Large intestine (tissue), 3 donors: ENCODE results near the gene C1QTNF4. TPM values are rescaled to one million over a fixed set of nuclear protein-coding genes. Genes with fewer than 3 reads are reported as not detected.

Source experiments
- DNase-seq, 2 donors: peaks; one replicate each; pipeline versions ENCODE4 v3.0.0 to v3.0.0-alpha.2; 2013
- H3K27ac ChIP-seq: one replicate; pipeline ENCODE4 v1.5.1; 2013; ENCODE audit warnings: low read length
- H3K27me3 ChIP-seq: 2 replicates; pipeline ENCODE4 v1.6.1; 2013; ENCODE audit warnings: low read length; ENCODE audit not compliant: control insufficient read depth, insufficient read depth
- H3K36me3 ChIP-seq: 2 replicates; pipeline ENCODE4 v1.6.1; 2013; ENCODE audit warnings: low read length; ENCODE audit not compliant: control insufficient read depth, insufficient read depth
- H3K4me1 ChIP-seq: one replicate; pipeline ENCODE4 v1.6.1; 2013; ENCODE audit warnings: low read length; ENCODE audit not compliant: control insufficient read depth, insufficient read depth
- H3K4me3 ChIP-seq: one replicate; pipeline ENCODE4 v1.5.1; 2013; ENCODE audit warnings: low read length
- H3K9me3 ChIP-seq: one replicate; pipeline ENCODE4 v1.6.1; 2013; ENCODE audit warnings: mild to moderate bottlenecking, low read depth, low read length, moderate library complexity; ENCODE audit not compliant: control insufficient read depth
- WGBS: methylation state at CpG from one replicate; pipeline ENCODE4 v1.1.5; 2013; ENCODE audit warnings: low lambda C conversion rate; ENCODE audit not compliant: insufficient coverage; 5-methylcytosine and 5-hydroxymethylcytosine counted together
- polyA plus RNA-seq: library from polyadenylated mRNA; unstranded; fragments of 120-200 nt; gene quantifications from one replicate; pipeline ENCODE4 v1.2.1, GENCODE V29; 2013

The C1QTNF4 gene
- polyA plus RNA-seq, 1 donor: 3.7 TPM

DNA sequence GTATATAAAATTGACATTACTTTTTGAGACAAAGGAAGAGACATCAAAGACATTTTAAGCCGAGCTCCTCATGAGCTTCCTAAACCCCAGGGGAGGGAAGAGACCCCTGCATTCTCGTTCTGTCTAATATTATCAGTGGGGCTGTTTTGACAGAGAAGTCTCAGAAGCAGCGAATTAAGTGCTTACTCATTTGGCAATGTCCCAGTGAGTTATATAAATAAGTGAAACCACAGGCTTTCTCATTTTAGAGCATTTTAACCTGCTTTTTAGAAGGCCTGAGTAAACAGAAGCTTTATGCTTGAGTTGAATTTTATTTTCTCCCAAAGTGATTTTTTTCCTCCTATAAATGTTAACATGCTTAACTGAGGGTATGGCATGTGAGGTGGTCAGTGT lies 23.2 kb upstream of the C1QTNF4 start:
- H3K27me3 ChIP-seq: no peaks in the 10 kb centered on the region
- no CpG with 5 or more reads among the region's 3 CpGs for WGBS
- H3K4me1 ChIP-seq: no peaks in the 10 kb centered on the region
- no peaks in the 10 kb centered on the region for H3K9me3 ChIP-seq
- H3K4me3 ChIP-seq: no peak overlapping the region
- DNase-seq: no peak
- peaks cover 43% of the 10 kb centered on the region for H3K36me3 ChIP-seq
- H3K27ac ChIP-seq: no peak overlapping the region

DNA sequence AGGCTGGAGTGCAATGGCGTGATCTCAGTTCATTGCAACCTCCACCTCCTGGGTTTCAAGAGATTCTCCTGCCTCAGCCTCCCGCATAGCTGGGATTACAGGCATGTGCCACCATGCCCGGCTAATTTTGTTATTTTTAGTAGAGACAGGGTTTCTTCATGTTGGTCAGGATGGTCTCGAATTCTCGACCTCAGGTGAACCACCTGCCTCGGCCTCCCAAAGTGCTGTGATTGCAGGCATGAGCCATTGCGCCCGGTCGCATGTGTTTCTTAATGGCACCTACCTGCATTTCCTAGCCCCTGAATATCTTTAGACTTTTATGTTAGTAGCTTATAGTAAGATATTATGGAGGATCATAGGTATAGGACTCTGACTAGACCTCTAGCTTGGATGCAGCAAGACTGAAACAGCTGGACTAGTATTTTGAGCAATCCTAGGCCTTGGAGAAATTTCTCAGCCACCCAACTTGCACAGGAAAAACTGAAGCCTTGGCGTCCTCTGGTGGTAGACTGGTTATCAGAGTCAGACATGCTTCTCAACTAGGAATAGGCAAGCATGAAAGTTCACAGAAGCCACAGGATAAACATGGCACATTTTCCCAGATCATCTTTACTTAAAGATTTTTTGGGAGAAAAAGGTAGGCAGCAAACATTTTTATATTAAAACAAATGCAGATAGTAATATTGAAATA lies 22.7 kb upstream of the C1QTNF4 start:
- Histone ChIP-seq H3K4me3 (no peak overlapping the region), H3K36me3 (peaks cover 38% of the 10 kb centered on the region), H3K27me3 (no peaks in the 10 kb centered on the region), H3K4me1 (no peaks in the 10 kb centered on the region), H3K27ac (no peak overlapping the region), H3K9me3 (no peaks in the 10 kb centered on the region)
- peak; percentile 28 to 38 for DNase-seq
- no CpG with 5 or more reads among the region's 10 CpGs for WGBS

DNA sequence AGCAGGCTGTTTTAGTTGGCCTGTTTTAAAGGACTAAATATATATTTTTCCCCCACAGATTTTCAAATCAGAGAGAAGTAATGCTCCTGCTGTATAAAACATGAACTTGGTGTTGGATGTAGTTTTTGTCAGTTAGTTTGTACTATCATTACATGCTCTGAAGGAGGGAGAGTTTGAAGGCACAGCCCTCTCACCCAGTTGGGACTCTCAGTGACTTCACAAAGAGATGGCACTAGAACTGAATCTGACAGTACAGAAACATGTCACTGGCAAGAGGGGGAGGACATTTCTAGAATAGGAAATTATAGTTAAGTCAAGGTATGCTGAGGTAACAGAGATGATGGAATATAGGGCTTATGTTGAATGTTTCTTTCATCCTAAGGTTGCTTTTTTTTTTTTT lies 21.0 kb upstream of the C1QTNF4 start:
- DNase-seq: no peak
- no peaks in the 10 kb centered on the region for H3K4me1 ChIP-seq
- H3K36me3 ChIP-seq: peaks cover 34% of the 10 kb centered on the region
- H3K27ac ChIP-seq: no peak overlapping the region
- no peak overlapping the region for H3K4me3 ChIP-seq
- H3K27me3 ChIP-seq: no peaks in the 10 kb centered on the region
- H3K9me3 ChIP-seq: no peaks in the 10 kb centered on the region

DNA sequence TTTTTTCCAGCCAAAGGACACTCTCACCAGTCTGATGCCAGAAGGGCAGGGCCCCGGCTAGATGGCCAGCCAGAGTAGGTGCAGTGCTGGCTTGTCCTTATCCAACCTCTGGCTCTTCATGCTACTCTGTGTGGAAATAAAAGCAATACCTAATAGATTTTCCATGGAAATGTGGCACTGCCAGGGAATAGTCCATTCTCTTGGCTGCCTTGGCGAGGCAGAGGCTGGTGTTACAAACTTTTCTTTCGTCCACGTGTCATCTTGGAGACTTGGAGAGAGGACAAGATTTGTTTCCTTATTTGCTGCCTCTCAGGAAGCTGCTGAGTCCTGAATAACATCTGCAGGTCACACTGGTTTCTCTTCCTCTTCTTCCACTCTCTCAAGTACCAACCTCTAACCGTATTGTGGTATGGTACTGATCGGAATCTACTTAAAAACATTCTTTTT lies 17.2 kb upstream of the C1QTNF4 start:
- H3K4me1 ChIP-seq: no peaks in the 10 kb centered on the region
- WGBS: no CpG with 5 or more reads among the region's 6 CpGs
- H3K9me3 ChIP-seq: no peaks in the 10 kb centered on the region

DNA sequence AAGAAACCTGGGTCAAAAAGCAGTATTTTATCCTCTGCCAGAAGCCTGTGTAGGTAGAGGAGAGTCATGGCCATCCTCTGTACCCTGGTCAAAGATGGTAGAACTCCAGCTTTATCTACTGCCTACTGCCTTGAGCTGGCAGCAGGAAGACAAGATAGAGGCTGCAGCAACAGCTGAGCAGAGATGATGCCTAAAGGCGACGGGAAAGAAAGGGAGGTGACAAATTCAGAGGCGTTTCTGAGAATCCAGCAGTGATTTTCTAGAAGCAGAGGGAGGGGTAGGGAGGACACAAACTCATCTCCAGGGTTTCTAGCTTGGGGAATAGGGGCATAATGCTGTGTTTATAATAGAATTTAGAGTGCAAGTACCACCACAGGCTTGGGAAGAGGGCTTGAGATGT lies 15.5 kb upstream of the C1QTNF4 start:
- DNase-seq: no peak
- H3K27ac ChIP-seq: no peak overlapping the region
- H3K27me3 ChIP-seq: no peaks in the 10 kb centered on the region
- H3K36me3 ChIP-seq: peaks cover 13% of the 10 kb centered on the region
- no peaks in the 10 kb centered on the region for H3K9me3 ChIP-seq
- H3K4me3 ChIP-seq: no peak overlapping the region
- H3K4me1 ChIP-seq: no peaks in the 10 kb centered on the region
- WGBS: 80% methylated on average over 2 of the region's 3 CpGs

More for the DNA sequence above, 17.2 kb upstream of the C1QTNF4 start:
- Histone ChIP-seq H3K27me3 (no peaks in the 10 kb centered on the region), H3K27ac (no peak overlapping the region), H3K4me3 (no peak overlapping the region), H3K36me3 (peaks cover 12% of the 10 kb centered on the region)
- no peak for DNase-seq

DNA sequence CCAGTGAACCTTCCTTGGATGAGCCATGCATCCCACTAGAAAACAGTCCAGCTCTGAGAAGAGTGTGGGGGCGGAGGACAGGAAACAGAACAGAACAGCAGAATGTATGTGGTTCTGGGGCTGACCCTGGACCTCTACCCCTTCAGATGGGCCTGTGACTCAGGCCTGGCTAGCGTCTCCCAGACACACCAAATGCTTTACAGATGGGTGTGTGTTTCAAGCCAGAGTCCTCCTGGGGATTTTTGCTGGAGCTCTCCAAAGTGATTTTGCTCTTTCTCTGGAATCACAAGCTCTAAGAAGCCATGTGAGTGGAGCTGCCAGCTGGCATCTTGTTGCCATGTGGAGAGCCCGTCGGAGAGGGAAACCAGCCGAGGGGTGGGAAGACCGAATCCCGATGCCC lies 13.2 kb upstream of the C1QTNF4 start:
- H3K27me3 ChIP-seq: no peaks in the 10 kb centered on the region
- no peak overlapping the region for H3K4me3 ChIP-seq
- DNase-seq: no peak
- H3K27ac ChIP-seq: no peak overlapping the region
- H3K4me1 ChIP-seq: no peaks in the 10 kb centered on the region
- H3K9me3 ChIP-seq: no peaks in the 10 kb centered on the region
- no CpG with 5 or more reads among the region's 7 CpGs for WGBS
- peaks cover 13% of the 10 kb centered on the region for H3K36me3 ChIP-seq

DNA sequence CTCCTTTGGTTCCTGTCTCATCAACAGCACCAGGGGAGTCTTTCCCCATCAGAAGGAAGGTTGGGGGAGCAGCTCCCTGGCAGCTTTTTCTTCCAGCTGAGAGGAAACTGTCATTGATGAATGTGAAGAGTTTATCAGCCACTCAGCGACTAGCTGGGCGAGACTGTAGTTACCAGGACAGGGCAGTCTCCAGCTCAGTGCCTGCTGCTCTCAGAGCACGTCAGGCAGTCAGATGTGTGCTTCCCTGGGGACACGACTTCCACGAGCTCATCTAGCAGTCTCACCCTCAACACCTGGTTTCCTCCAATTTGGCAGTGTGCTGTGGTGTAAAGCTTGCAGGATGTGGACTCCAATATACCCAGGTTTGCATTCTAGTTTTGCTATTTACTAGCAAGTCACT lies 12.5 kb upstream of the C1QTNF4 start:
- DNase-seq: no peak
- WGBS: no CpG with 5 or more reads among the region's 5 CpGs
- Histone ChIP-seq H3K9me3 (no peaks in the 10 kb centered on the region), H3K4me3 (no peak overlapping the region), H3K27ac (no peak overlapping the region), H3K27me3 (no peaks in the 10 kb centered on the region), H3K4me1 (no peaks in the 10 kb centered on the region), H3K36me3 (peaks cover 13% of the 10 kb centered on the region)

DNA sequence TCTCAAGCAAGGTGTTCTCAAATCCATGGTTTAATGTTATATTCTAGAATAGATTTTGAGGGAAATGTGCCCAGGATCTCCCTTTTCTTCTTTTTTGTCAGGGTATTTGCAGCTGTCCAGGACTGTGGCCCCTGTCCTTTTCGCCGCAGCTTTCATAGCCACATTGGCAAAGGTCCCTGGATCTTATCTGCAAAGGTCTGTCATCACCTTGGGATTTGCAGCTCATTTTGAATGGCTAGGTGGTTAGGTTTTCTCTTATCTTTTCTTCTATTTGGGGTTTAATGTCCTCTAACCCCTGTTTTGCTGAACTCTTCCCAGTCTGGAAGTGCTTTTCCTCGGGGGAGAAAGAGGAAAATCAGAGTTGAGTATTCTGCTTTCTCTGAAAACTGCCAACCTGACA lies 11.7 kb upstream of the C1QTNF4 start:
- Histone ChIP-seq H3K27ac (no peak overlapping the region), H3K36me3 (peaks cover 9% of the 10 kb centered on the region), H3K4me3 (no peak overlapping the region), H3K27me3 (no peaks in the 10 kb centered on the region), H3K9me3 (no peaks in the 10 kb centered on the region), H3K4me1 (no peaks in the 10 kb centered on the region)
- WGBS: no CpG with 5 or more reads among the region's 3 CpGs
- DNase-seq: no peak

DNA sequence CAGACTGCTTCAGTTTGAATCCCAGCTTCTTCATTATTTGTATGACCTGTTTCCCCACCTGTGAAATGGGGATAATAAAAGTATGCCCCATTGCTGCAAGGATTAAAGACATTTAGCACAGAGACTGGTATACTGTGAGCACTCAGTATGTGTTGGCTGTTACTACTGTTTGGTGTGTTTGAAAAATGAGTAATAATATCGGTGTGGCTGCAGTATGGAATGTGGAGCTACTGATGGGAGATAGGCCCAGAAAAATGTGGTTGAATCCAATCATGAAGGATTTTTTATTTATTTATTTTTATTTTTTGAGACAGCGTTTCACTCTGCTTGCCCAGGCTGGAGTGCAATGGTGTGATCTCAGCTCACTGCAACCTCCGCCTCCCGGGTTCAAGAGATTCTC lies 9.1 kb upstream of the C1QTNF4 start:
- no peak overlapping the region for H3K27ac ChIP-seq
- DNase-seq: no peak
- peaks cover 3% of the 10 kb centered on the region for H3K36me3 ChIP-seq
- H3K4me1 ChIP-seq: no peaks in the 10 kb centered on the region
- 100% methylated on average over 1 of the region's 4 CpGs for WGBS
- no peaks in the 10 kb centered on the region for H3K27me3 ChIP-seq
- no peak overlapping the region for H3K4me3 ChIP-seq
- H3K9me3 ChIP-seq: no peaks in the 10 kb centered on the region

DNA sequence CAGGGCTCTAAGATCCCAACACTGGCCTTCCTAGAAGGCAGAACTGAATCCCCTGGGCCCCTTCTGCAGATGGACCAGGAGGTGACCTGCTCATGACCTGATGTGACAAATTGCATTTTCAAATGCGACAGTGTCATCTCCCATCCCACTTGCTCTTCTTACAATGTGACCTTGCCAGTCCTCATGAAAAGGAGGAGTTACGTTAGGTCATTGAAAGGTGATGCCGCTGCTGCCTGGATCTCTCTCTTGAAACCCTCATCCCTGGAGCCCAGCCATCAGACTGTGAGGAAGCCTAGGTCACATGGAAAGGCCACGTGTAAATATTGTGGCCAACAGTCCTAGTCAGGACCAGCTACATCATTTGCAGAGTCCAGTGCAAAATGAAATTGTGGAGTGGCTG lies 5.7 kb upstream of the C1QTNF4 start:
- H3K27me3 ChIP-seq: peaks cover 13% of the 10 kb centered on the region
- H3K4me3 ChIP-seq: no peak overlapping the region
- H3K9me3 ChIP-seq: no peaks in the 10 kb centered on the region
- H3K36me3 ChIP-seq: no peaks in the 10 kb centered on the region
- no CpG with 5 or more reads among the region's 4 CpGs for WGBS
- no peak overlapping the region for H3K27ac ChIP-seq
- no peaks in the 10 kb centered on the region for H3K4me1 ChIP-seq
- no peak for DNase-seq

DNA sequence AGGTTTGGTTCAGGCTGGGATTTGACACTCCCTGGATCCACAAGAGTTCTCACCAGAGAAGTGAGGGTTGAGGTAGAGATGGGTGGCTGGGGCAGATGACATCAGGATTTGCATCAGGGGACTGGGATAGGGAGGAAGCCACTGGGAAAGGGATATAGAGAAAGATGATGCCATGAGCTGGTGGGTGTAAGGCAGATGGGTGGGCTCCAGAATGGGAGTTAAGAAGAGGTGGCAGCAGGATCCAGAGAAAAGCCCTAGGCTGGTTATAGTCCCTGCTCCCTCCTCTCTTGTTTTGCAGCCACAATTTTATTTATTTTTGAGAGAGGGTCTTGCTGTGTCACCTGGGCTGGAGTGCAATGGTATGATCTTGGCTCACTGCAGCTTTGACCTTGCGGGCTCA lies 1.8 kb upstream of the C1QTNF4 start:
- no peak overlapping the region for H3K27ac ChIP-seq
- no peak for DNase-seq
- no CpG with 5 or more reads among the region's 1 CpG for WGBS
- H3K36me3 ChIP-seq: no peaks in the 10 kb centered on the region
- H3K4me3 ChIP-seq: no peak overlapping the region
- H3K27me3 ChIP-seq: peaks cover 47% of the 10 kb centered on the region
- H3K4me1 ChIP-seq: peaks cover 4% of the 10 kb centered on the region
- peaks cover 3% of the 10 kb centered on the region for H3K9me3 ChIP-seq
